SK-N-SH (cell line): Measurements from ENCODE around the gene HLA-DOB. TPM values are rescaled to one million over a fixed set of nuclear protein-coding genes. Genes with fewer than 3 reads are reported as not detected.

Source experiments
- CTCF ChIA-PET: fragments of 300-600, 350-600 bp; formaldehyde crosslinking; extraction: SDS; loops from one replicate; lab custom pipeline; 2021; lab: Yijun Ruan, JAX
- POLR2A ChIA-PET: fragments of 350-600 bp; sonication (Branson Sonifier 250); formaldehyde crosslinking; extraction: SDS; loops from one replicate; lab custom pipeline; 2020; ENCODE audit warnings: antibody characterized with exemption, inconsistent platforms; lab: Yijun Ruan, JAX
- DNase-seq: peaks from one replicate; pipeline ENCODE4 v3.0.0; 2012
- H2AFZ ChIP-seq: fragments of 200-600 bp; sonication (generic); 2 replicates; pipeline ENCODE4 v1.8.1; 2016; ENCODE audit warnings: antibody characterized with exemption, mild to moderate bottlenecking, low read depth
- H3F3A ChIP-seq: fragments of 200-600 bp; sonication (generic); replicated peaks from 2 replicates; pipeline ENCODE3; 2016; ENCODE audit warnings: antibody characterized with exemption, mild to moderate bottlenecking; ENCODE audit not compliant: insufficient read depth
- H3K27ac ChIP-seq, 2 experiments: fragments of 200-500 bp in 1 of 2; fragments of 200-600 bp in 1 of 2; sonication (Bioruptor generic) in 1 of 2; sonication (generic), shearing (Covaris generic) in 1 of 2; 2 replicates each; pipeline versions ENCODE4 v1.5.1 to v1.6.1; 2014 to 2016; ENCODE audit warnings: low read depth in 2 of 2, inconsistent platforms in 1 of 2, low read length in 1 of 2, mild to moderate bottlenecking in 1 of 2, mixed read lengths in 1 of 2
- H3K27me3 ChIP-seq: fragments of 200-600 bp; sonication (generic), shearing (Covaris generic); 2 replicates; pipeline ENCODE4 v1.6.1; 2016; ENCODE audit warnings: mixed run types; ENCODE audit not compliant: insufficient read depth
- H3K36me3 ChIP-seq, 2 experiments: fragments of 200-500 bp in 1 of 2; fragments of 200-600 bp in 1 of 2; sonication (Bioruptor generic) in 1 of 2; sonication (generic) in 1 of 2; replicated peaks in 1 of 2; 2 replicates each; pipeline versions ENCODE3 to v1.5.1; 2014 to 2016; ENCODE audit warnings: low read length in 1 of 2, mild to moderate bottlenecking in 1 of 2; ENCODE audit not compliant: insufficient read depth in 2 of 2, control insufficient read depth in 1 of 2
- H3K4me1 ChIP-seq, 2 experiments: fragments of 200-500 bp in 1 of 2; fragments of 200-600 bp in 1 of 2; sonication (Bioruptor generic) in 1 of 2; sonication (generic), shearing (Covaris generic) in 1 of 2; 2 replicates each; pipeline versions ENCODE4 v1.5.1 to v1.6.1; 2014 to 2016; ENCODE audit warnings: low read depth in 1 of 2, low read length in 1 of 2, mixed run types in 1 of 2; ENCODE audit not compliant: insufficient read depth in 2 of 2, control insufficient read depth in 1 of 2
- H3K4me2 ChIP-seq: fragments of 200-600 bp; sonication (generic), shearing (Covaris generic); 2 replicates; pipeline ENCODE4 v1.6.1; 2017; ENCODE audit warnings: mixed run types
- H3K4me3 ChIP-seq, 2 experiments: fragments of 200-500 bp in 1 of 2; fragments of 200-600 bp in 1 of 2; sonication (Bioruptor generic) in 1 of 2; sonication (generic), shearing (Covaris generic) in 1 of 2; 2 replicates each; pipeline versions ENCODE4 v1.5.1 to v1.8.1; 2014 to 2016; ENCODE audit warnings: low read depth in 2 of 2, inconsistent platforms in 1 of 2, low read length in 1 of 2, mild to moderate bottlenecking in 1 of 2, mixed read lengths in 1 of 2, moderate library complexity in 1 of 2
- H3K79me2 ChIP-seq: fragments of 200-600 bp; sonication (generic); 2 replicates; pipeline ENCODE4 v1.8.1; 2017; ENCODE audit warnings: mild to moderate bottlenecking; ENCODE audit not compliant: insufficient read depth
- H3K9ac ChIP-seq: fragments of 200-600 bp; sonication (generic); 2 replicates; pipeline ENCODE4 v1.6.1; 2017; ENCODE audit warnings: mixed run types
- H3K9me2 ChIP-seq: fragments of 200-600 bp; sonication (generic); 2 replicates; pipeline ENCODE4 v1.6.1; 2017; ENCODE audit warnings: mixed run types
- H3K9me3 ChIP-seq: fragments of 200-600 bp; sonication (generic); 2 replicates; pipeline ENCODE4 v1.6.1; 2017; ENCODE audit warnings: mixed run types, mild to moderate bottlenecking, moderate library complexity
- H4K20me1 ChIP-seq: fragments of 200-600 bp; sonication (generic); 2 replicates; pipeline ENCODE4 v1.6.1; 2017; ENCODE audit warnings: mild to moderate bottlenecking, mixed run types; ENCODE audit not compliant: insufficient read depth
- ELF1 ChIP-seq: IDR thresholded peaks from 2 replicates; pipeline ENCODE4 v1.4.0; 2012
- FOSL2 ChIP-seq: IDR thresholded peaks from 2 replicates; pipeline ENCODE4 v1.4.0; 2012; ENCODE audit warnings: low read depth, mild to moderate bottlenecking, moderate library complexity, borderline replicate concordance
- GATA2 ChIP-seq: sonication (generic); formaldehyde crosslinking; IDR thresholded peaks from 2 replicates; pipeline ENCODE4 v1.5.0; 2020; ENCODE audit warnings: mild to moderate bottlenecking, missing genetic modification reagents
- IRF3 ChIP-seq: fragments of 150-350 bp; IDR thresholded peaks from 2 replicates; pipeline ENCODE4 v1.6.1; 2016; ENCODE audit warnings: mild to moderate bottlenecking, low read depth, low read length
- MEF2A ChIP-seq: IDR thresholded peaks from 2 replicates; pipeline ENCODE4 v1.4.0; 2012; ENCODE audit warnings: low read depth, borderline replicate concordance
- MXI1 ChIP-seq: IDR thresholded peaks from 2 replicates; pipeline ENCODE4 v1.6.1; 2012; ENCODE audit warnings: mild to moderate bottlenecking, low read depth, low read length, improper control_type of control experiment
- NRF1 ChIP-seq: IDR thresholded peaks from 2 replicates; pipeline ENCODE4 v1.6.1; 2012; ENCODE audit warnings: low read depth, mild to moderate bottlenecking, low read length
- PBX3 ChIP-seq: IDR thresholded peaks from 2 replicates; pipeline ENCODE4; 2012
- RAD21 ChIP-seq: IDR thresholded peaks from 2 replicates; pipeline ENCODE4 v1.6.1; 2012; ENCODE audit warnings: mild to moderate bottlenecking, low read length
- REST ChIP-seq: IDR thresholded peaks from 2 replicates; pipeline ENCODE4 v1.6.1; 2012; ENCODE audit warnings: mild to moderate bottlenecking, low read depth, low read length, moderate library complexity
- RXRA ChIP-seq: IDR thresholded peaks from 2 replicates; pipeline ENCODE4 v1.4.0; 2012; ENCODE audit warnings: low read depth, mild to moderate bottlenecking, borderline replicate concordance
- SMC3 ChIP-seq: IDR thresholded peaks from 2 replicates; pipeline ENCODE4 v1.6.1; 2012; ENCODE audit warnings: low read depth, low read length, improper control_type of control experiment
- TCF12 ChIP-seq: IDR thresholded peaks from 2 replicates; pipeline ENCODE4 v1.4.0; 2012
- USF1 ChIP-seq: IDR thresholded peaks from 2 replicates; pipeline ENCODE4 v1.4.0; 2012; ENCODE audit warnings: low read depth, borderline replicate concordance
- USF2 ChIP-seq: fragments of 150-350 bp; IDR thresholded peaks from 2 replicates; pipeline ENCODE4 v1.6.1; 2017; ENCODE audit warnings: antibody characterized with exemption, low read length, low read depth, borderline replicate concordance
- YY1 ChIP-seq: IDR thresholded peaks from 2 replicates; pipeline ENCODE4 v1.4.0; 2012; ENCODE audit warnings: low read depth, mild to moderate bottlenecking
- WGBS: methylation state at CpG from one replicate; pipeline ENCODE4 v1.1.6; 2017; ENCODE audit warnings: low lambda C conversion rate; 5-methylcytosine and 5-hydroxymethylcytosine counted together
- polyA plus RNA-seq, 3 experiments: library from polyadenylated mRNA; depleted of rRNA; stranded (reverse); fragments of >200 nt; gene quantifications; 2 replicates each; pipeline ENCODE4 v1.2.3, GENCODE V29; 2012

The HLA-DOB gene
- polyA plus RNA-seq, 1 of the 3 experiments (the other 2 are of a cell fraction), result not detected

GRCh38 chr6:32842021-32842650, 25.3 kb upstream of the HLA-DOB start:
- TF ChIP-seq ELF1 (no peak), YY1 (no peak), REST (0 out of 2 replicates have a peak, but pooled peaks have one; percentile 12), IRF3 (no peak), GATA2 (no peak)
- no peak overlapping the region for H3K27ac ChIP-seq
- no peak for DNase-seq
- H3K4me1 ChIP-seq, result peaks cover 0 to 20% of the 10 kb centered on the region in 2 experiments; a peak in 1 of 4 replicates
- H2AFZ ChIP-seq, result no peak overlapping the region
- 96% methylated on average over 5 of the region's 6 CpGs for WGBS
- H3K27me3 ChIP-seq, result no peaks in the 10 kb centered on the region
- H3F3A ChIP-seq, result peaks cover 8% of the 10 kb centered on the region
- no peak overlapping the region for H3K9ac ChIP-seq
- H3K9me3 ChIP-seq, result no peaks in the 10 kb centered on the region
- ChIA-PET POLR2A (no interaction called here), CTCF (interaction anchor here (0.8 to 6.3 kb wide), 4 partner anchors 9 to 91 kb away, joined by 3 to 223 read pairs (median 16); partner anchors contain the start of genes PSMB9 and TAP1)
- peaks cover 5 to 20% of the 10 kb centered on the region in 2 experiments for H3K36me3 ChIP-seq
- H4K20me1 ChIP-seq, result no peaks in the 10 kb centered on the region
- no peaks in the 10 kb centered on the region for H3K79me2 ChIP-seq
- H3K4me3 ChIP-seq, result no peak overlapping the region
- no peak overlapping the region for H3K4me2 ChIP-seq
- no peaks in the 10 kb centered on the region for H3K9me2 ChIP-seq

- 91% methylated on average over 9 of the region's 9 CpGs for WGBS
Observed at GRCh38 chr6:32840604-32841246, 23.9 kb upstream of the HLA-DOB start.

More at GRCh38 chr6:32840604-32841246, 23.9 kb upstream of the HLA-DOB start:
- TF ChIP-seq USF1 (no peak), ELF1 (no peak), MXI1 (no peak), USF2 (no peak), RAD21 (no peak), MEF2A (no peak), FOSL2 (no peak), RXRA (no peak), SMC3 (no peak), NRF1 (no peak), PBX3 (no peak), TCF12 (no peak)
- peaks cover 8% of the 10 kb centered on the region for H3F3A ChIP-seq
- H4K20me1 ChIP-seq, result no peaks in the 10 kb centered on the region
- H3K4me3 ChIP-seq, result no peak overlapping the region
- ChIA-PET POLR2A (no interaction called here), CTCF (interaction anchor here (1.8 to 6.3 kb wide), 3 partner anchors 16 to 93 kb away, joined by 4 to 223 read pairs (median 128); partner anchors contain the start of genes PSMB9 and TAP1)
- no peak overlapping the region for H3K9ac ChIP-seq
- no peak for DNase-seq
- H3K9me3 ChIP-seq, result no peaks in the 10 kb centered on the region
- H3K36me3 ChIP-seq, result peaks cover 5 to 19% of the 10 kb centered on the region in 2 experiments
- H2AFZ ChIP-seq, result no peak overlapping the region
- H3K9me2 ChIP-seq, result no peaks in the 10 kb centered on the region
- H3K4me2 ChIP-seq, result no peak overlapping the region
- no peaks in the 10 kb centered on the region for H3K27me3 ChIP-seq
- H3K4me1 ChIP-seq, result peaks cover 0 to 20% of the 10 kb centered on the region in 2 experiments; a peak in 1 of 4 replicates
- no peaks in the 10 kb centered on the region for H3K79me2 ChIP-seq
- H3K27ac ChIP-seq, result no peak overlapping the region
